HG03342 (cell line): ENCODE results near the gene MMP7.

Experiments
- ATAC-seq: cut with Tn5 transposase; IDR thresholded peaks from one replicate; pipeline ENCODE4 v1.9.1; 2021; ENCODE audit warnings: mild to moderate bottlenecking, moderate library complexity; ENCODE audit not compliant: unreplicated experiment

The MMP7 gene, protein sequence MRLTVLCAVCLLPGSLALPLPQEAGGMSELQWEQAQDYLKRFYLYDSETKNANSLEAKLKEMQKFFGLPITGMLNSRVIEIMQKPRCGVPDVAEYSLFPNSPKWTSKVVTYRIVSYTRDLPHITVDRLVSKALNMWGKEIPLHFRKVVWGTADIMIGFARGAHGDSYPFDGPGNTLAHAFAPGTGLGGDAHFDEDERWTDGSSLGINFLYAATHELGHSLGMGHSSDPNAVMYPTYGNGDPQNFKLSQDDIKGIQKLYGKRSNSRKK

DNA sequence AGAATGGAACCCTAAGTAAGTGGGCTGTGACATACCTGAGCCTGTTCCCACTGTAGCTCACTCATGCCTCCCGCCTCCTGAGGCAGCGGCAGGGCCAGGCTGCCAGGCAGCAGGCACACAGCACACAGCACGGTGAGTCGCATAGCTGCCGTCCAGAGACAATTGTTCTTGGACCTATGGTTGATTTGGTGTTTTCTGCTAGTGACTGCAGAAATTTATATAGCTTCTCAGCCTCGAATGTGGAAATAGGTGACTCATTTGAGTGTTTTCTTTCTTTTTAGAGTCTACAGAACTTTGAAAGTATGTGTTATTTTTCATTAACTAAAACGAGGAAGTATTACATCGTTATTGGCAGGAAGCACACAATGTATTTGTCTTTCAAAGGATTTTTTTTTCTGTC, at the start of gene MMP7:
TSS of gene MMP7 (minus strand) at position 190 of the 400 bp plus-strand sequence. CDS start at position 143, 47 bp downstream.
- peak; percentile 50 for ATAC-seq

DNA sequence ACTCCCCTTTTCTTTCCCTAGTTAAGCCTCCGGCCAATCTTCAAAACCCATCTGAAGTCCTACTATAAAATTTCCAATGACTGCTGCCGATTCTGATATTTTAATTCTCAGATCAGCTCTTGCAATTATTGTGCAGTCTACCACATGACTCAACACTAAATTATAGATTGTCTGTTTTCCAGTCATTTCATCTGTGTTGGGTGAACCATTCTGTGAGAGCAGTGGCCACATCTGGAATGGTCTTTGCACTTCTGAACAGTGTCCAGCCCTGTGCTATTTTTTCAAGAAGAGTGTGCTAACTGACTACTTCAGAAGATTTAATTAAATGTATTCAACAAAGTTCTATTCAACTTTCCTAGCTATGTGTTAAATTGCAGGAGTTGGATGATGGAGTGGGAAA, 47.2 kb upstream of the MMP7 start:
- ATAC-seq, result no peak

GRCh38 chr11:102577182-102577581, 46.6 kb upstream of the MMP7 start:
- no peak for ATAC-seq

DNA sequence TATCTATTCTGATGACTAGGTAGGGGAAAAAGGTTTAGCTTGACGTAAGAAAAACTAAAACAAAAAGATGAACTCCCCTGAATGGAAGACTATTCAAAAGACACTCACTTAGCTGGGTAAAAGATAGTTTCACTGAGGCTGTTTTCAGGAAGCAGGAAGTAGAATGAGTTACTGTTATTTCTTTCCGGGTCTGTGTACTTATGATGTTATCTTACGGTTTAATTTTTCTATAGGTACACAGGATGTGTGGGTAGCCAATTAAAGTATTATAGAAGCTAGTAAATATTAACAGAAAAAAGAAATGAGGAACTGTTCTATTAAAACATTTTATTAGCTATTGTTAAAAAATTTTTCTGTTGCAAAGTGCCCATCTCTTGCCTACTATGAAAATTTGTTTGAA, 45.8 kb upstream of the MMP7 start:
- ATAC-seq, result no peak

- no peak for ATAC-seq
Observed at GRCh38 chr11:102575012-102575411, 44.5 kb upstream of the MMP7 start.

- ATAC-seq, result no peak
Observed at GRCh38 chr11:102573851-102574250, 43.3 kb upstream of the MMP7 start.

DNA sequence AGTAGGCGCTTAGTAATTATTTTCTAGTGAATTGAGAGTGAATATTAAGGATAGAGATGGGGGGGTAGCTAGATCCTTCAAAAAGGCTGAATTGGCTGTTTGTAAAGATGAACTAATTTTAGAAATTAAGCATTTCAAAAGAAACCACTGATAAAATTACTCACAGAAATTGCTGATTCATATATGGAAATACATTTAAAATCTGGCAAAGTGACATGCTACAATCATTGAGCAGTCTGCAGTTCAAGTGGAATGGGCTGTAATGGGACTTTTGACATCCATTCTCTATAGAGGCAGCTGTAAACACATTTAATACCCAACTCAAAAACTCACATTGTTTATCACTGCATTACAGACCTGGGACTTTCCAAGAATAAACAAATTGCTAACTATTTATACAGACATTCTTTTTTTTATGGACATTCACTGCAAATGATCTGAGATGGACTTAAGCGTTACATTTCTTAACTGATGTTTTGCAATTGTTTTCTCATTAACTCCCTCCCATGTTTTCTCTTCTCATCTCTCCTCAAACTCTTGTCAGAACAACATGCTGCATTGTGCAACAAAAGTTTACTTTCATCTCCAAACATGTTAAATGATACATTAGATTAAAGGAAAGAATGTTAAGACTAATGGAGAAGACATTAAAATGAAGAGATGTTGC, 42.1 kb upstream of the MMP7 start:
- no peak for ATAC-seq

DNA sequence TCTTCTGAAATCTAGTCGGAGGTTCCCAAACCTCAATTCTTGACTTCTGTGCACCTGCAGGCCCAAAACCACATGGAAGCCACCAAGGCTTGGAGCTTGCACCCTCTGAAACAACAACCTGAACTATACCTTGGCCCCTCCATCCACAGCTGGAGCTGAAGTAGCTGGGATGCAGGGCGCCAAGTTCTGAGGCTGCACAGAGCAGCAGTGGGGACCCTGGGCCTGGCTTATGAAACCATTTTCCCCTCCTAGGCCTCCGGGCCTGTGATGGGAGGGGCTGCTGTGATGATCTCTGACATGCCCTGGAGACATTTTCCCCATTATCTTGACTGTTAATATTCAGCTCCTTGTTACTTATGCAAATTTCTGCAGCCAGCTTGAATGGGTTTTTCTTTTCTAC, 38.3 kb upstream of the MMP7 start:
- no peak for ATAC-seq

DNA sequence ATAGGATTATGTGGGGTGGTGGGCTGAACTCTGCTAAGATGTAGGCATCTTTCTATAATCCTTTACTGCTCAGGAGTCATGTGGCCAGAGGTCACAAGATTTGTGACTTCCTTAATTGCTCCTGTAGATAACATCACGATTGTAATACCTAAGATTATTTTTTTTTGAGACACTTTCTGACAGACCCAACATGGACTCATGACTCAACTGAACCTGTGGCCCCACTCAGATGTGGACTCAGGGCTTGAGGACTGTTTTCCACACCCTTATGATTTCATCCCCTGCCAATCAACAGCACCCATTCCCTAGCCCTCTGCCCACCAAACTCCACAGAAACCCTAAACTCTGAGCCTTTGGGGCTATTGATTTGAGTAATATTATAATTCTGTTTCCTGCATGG, 35.6 kb upstream of the MMP7 start:
- no peak for ATAC-seq

DNA sequence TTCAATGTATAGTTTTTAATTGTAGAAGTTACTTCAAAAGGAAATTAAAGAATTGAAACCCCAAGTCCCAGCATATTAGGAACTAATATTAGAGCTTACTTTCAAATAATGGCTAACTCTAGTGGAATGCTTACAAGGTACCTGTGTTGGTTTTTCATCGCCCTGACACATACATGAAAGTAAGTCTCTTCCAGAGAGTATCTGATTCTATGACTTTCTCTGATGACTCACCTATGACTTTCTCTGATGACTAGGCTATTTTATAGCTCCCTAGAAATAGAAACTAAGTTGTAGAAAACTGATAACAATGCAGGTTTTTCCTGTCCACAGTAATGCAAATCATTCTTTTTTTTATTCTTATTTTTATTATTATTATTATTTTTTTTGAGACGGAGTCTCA, 33.6 kb upstream of the MMP7 start:
- peak; percentile 67 for ATAC-seq

DNA sequence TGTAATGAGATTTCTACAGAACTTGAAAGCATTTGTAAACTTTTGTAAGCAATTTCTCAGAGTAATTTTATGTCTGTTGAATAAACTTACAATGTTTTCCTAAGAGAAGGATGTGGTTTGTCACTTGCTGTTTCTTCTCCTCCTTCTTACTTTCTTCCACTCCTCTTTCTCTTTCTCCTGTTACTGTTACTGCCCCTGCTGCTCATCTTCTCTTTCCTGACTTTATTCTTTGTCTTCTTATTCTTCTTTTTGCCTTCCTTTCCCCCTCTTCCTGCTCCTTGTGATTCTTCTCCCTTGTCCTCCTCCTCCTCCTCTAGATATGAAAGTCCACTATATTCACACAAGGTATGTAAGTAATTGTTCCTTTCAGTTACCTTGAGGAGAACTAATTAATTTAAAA, 31.1 kb upstream of the MMP7 start:
- ATAC-seq, result no peak

GRCh38 chr11:102560555-102561011, 30.0 kb upstream of the MMP7 start:
- peak; percentile 73 for ATAC-seq

- ATAC-seq, result peak; percentile 45
Observed at GRCh38 chr11:102559839-102560238, 29.3 kb upstream of the MMP7 start.

GRCh38 chr11:102555091-102555490, 24.5 kb upstream of the MMP7 start:
- no peak for ATAC-seq

- ATAC-seq, result peak; percentile 83
Observed at GRCh38 chr11:102553835-102554282, 23.3 kb upstream of the MMP7 start.

DNA sequence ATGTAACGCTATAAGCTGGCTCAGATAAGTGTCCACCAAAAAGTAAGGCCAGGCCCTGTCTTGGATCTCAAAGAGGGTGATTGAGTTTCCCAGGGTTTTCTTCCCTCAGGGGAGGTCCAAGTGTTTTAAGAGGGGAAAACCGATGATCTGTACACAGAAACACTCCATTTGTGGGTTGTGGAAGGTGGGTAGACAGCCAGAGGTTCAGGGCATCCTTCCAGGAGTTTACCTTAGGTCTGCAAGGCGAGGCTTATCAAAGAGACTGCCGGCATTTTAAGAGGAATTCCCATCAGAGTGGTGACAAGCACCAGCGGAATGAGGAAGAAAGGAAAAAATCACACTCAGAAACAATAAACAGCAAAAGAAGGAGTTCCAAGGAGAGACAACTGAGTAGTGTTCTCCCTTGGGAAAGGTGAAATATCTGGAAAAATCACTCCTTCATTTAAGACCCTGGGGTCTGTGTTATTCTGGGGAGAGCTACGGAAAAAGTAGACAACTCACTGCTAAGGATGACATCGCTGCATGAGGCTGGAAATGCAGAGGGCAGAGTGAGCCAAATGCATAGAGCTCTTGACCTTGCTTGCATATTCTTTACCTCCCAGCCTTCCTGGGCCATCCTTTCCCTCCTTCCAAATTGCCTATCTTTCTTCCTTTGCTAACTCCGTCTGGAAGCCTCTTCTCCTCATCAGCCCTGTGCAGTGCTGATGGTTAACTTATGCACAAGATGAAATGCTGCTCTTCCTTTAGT, 22.1 kb upstream of the MMP7 start:
- ATAC-seq, result no peak

DNA sequence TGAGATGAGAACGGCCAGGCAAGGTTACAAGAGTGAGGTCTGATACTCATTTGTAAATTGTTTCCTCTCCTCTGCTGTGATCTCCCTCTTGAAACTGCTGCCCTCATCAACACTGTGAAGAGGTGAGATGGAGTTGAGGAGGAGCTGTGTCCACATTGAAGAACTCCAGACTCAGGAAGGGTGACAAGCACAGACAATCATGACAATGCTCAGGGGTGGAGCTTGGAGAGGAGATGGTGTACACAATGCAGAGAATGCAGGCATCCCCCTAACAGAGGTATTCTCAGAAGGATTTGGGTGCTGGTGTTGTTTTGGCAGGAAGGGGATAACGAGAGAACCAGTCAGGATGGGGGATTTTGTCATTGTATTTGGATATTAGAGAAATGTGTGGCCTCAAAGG, 21.5 kb upstream of the MMP7 start:
- no peak for ATAC-seq

- ATAC-seq, result no peak
Observed at GRCh38 chr11:102551169-102551781, 20.7 kb upstream of the MMP7 start.

GRCh38 chr11:102546923-102547471, 16.4 kb upstream of the MMP7 start:
- ATAC-seq, result peak; percentile 71

DNA sequence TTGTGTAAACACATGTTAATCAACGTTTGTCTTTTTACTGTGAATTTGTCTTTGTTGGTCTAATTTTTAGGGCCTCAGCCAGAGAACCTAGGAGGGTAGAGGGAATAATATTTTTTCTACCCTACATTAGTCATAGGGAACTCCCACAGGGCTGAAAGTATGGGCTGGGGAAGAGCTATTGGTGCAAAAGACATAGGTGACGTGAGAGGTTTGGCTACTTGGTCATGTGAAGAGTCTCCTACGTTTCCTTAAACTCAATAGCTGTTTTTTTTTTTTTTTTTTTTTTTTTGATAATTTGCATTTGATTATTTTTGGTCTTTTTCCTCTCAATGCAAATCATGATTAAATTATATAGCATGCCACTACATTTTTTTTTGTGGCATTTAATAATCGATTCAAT, 15.9 kb upstream of the MMP7 start:
- ATAC-seq, result peak; percentile 64

- ATAC-seq, result no peak
Observed at GRCh38 chr11:102545701-102546100, 15.2 kb upstream of the MMP7 start.
